HEK293 (cell line): ENCODE results near the gene KLHDC3.

ENCODE experiments used
- CTCF ChIA-PET: fragments of 350-600 bp; formaldehyde crosslinking; extraction: SDS; loops from one replicate; lab custom pipeline; 2021; ENCODE audit warnings: antibody characterized with exemption; lab: Yijun Ruan, JAX
- POLR2A ChIA-PET: fragments of 300-600 bp; formaldehyde crosslinking; extraction: SDS; loops from one replicate; lab custom pipeline; 2020; ENCODE audit warnings: antibody characterized with exemption, inconsistent platforms; lab: Yijun Ruan, JAX
- H3K27ac ChIP-seq: fragments of 200-500 bp; sonication (Bioruptor generic); 2 replicates; pipeline ENCODE4 v1.5.1; 2014; ENCODE audit warnings: low read depth, low read length, control low read depth, inconsistent platforms; ENCODE audit errors: extremely low read depth
- H3K36me3 ChIP-seq, 2 experiments: fragments of 200-500 bp in 1 of 2; sonication (Bioruptor generic) in 1 of 2; 1 replicate in 1 of 2; 2 replicates in 1 of 2; pipeline ENCODE4 v1.5.1; 2014 to 2017; ENCODE audit warnings: inconsistent platforms in 2 of 2, low read length in 2 of 2; ENCODE audit not compliant: control insufficient read depth in 2 of 2, insufficient read depth in 1 of 2
- H3K4me1 ChIP-seq: fragments of 200-500 bp; sonication (Bioruptor generic); 2 replicates; pipeline ENCODE4 v1.5.1; 2014; ENCODE audit warnings: mild to moderate bottlenecking, low read length, inconsistent platforms; ENCODE audit not compliant: control insufficient read depth, insufficient read depth
- H3K4me3 ChIP-seq: 2 replicates; pipeline ENCODE4 v1.5.1; 2011; ENCODE audit warnings: low read depth, mild to moderate bottlenecking, control low read depth, low read length, moderate library complexity
- H3K9me3 ChIP-seq: fragments of 200-500 bp; sonication (Bioruptor generic); 2 replicates; pipeline ENCODE4 v1.5.1; 2014; ENCODE audit warnings: low read depth, low read length, inconsistent platforms; ENCODE audit not compliant: control insufficient read depth, insufficient read depth
- CTCF ChIP-seq: fragments of 450-650 bp; formaldehyde crosslinking; IDR thresholded peaks from 2 replicates; pipeline ENCODE4 v1.5.1; 2016; ENCODE audit warnings: missing biosample characterization, missing genetic modification characterization
- GLI4 ChIP-seq: fragments of 450-650 bp; formaldehyde crosslinking; IDR thresholded peaks from 2 replicates; pipeline ENCODE4 v1.5.1; 2016; ENCODE audit warnings: missing biosample characterization, missing genetic modification characterization
- GLIS2 ChIP-seq: fragments of 450-650 bp; formaldehyde crosslinking; IDR thresholded peaks from 2 replicates; pipeline ENCODE4 v1.5.1; 2016; ENCODE audit warnings: missing biosample characterization, missing genetic modification characterization
- HOXC10 ChIP-seq: sonication (generic); formaldehyde crosslinking; IDR thresholded peaks from 2 replicates; pipeline ENCODE4 v1.8.1; 2023; ENCODE audit warnings: mild to moderate bottlenecking, missing genetic modification reagents
- IKZF3 ChIP-seq: fragments of 450-650 bp; IDR thresholded peaks from 2 replicates; pipeline ENCODE4 v1.5.0; 2018; ENCODE audit warnings: missing biosample characterization, mild to moderate bottlenecking, missing genetic modification characterization, moderate library complexity
- KLF1 ChIP-seq: fragments of 450-650 bp; formaldehyde crosslinking; IDR thresholded peaks from 2 replicates; pipeline ENCODE4 v1.5.1; 2016; ENCODE audit warnings: missing biosample characterization, missing genetic modification characterization
- KLF16 ChIP-seq: fragments of 450-650 bp; formaldehyde crosslinking; IDR thresholded peaks from 2 replicates; pipeline ENCODE4 v1.5.1; 2017; ENCODE audit warnings: missing biosample characterization, missing genetic modification characterization
- MEIS1 ChIP-seq: sonication (generic); formaldehyde crosslinking; IDR thresholded peaks from 2 replicates; pipeline ENCODE4 v1.8.1; 2022; ENCODE audit warnings: missing genetic modification reagents, mild to moderate bottlenecking, borderline replicate concordance
- OSR2 ChIP-seq: fragments of 450-650 bp; formaldehyde crosslinking; IDR thresholded peaks from 2 replicates; pipeline ENCODE4 v1.5.1; 2016; ENCODE audit warnings: missing biosample characterization, missing genetic modification characterization
- PRDM1 ChIP-seq: fragments of 450-650 bp; formaldehyde crosslinking; IDR thresholded peaks from 2 replicates; pipeline ENCODE4; 2016; ENCODE audit warnings: missing biosample characterization, missing genetic modification characterization
- SCRT2 ChIP-seq: fragments of 450-650 bp; formaldehyde crosslinking; IDR thresholded peaks from 2 replicates; pipeline ENCODE4 v1.5.1; 2016; ENCODE audit warnings: missing biosample characterization, missing genetic modification characterization
- SETDB1 ChIP-seq: IDR thresholded peaks from one replicate; pipeline ENCODE4 v1.6.1; 2017; ENCODE audit warnings: mild to moderate bottlenecking, low read length, moderate library complexity, mixed read lengths; ENCODE audit not compliant: insufficient read length
- TRIM28 ChIP-seq: IDR thresholded peaks from 2 replicates; pipeline ENCODE4 v1.6.1; 2011; ENCODE audit warnings: low read length, control low read depth, borderline replicate concordance
- TSHZ1 ChIP-seq: fragments of 450-650 bp; formaldehyde crosslinking; IDR thresholded peaks from 2 replicates; pipeline ENCODE4 v1.5.1; 2016; ENCODE audit warnings: missing biosample characterization, missing genetic modification characterization, borderline replicate concordance
- ZBTB17 ChIP-seq: fragments of 450-650 bp; formaldehyde crosslinking; IDR thresholded peaks from 2 replicates; pipeline ENCODE4 v1.5.1; 2016; ENCODE audit warnings: missing biosample characterization, missing genetic modification characterization
- ZFP41 ChIP-seq: fragments of 450-650 bp; formaldehyde crosslinking; IDR thresholded peaks from 2 replicates; pipeline ENCODE4 v1.5.1; 2016; ENCODE audit warnings: missing biosample characterization, missing genetic modification characterization, borderline replicate concordance
- ZNF10 ChIP-seq: fragments of 450-650 bp; formaldehyde crosslinking; IDR thresholded peaks from 2 replicates; pipeline ENCODE4 v1.5.1; 2017; ENCODE audit warnings: missing biosample characterization, missing genetic modification characterization
- ZNF155 ChIP-seq: fragments of 450-650 bp; formaldehyde crosslinking; IDR thresholded peaks from 2 replicates; pipeline ENCODE4 v1.5.1; 2016; ENCODE audit warnings: missing biosample characterization, missing genetic modification characterization
- ZNF555 ChIP-seq: fragments of 450-650 bp; formaldehyde crosslinking; conservative IDR thresholded peaks from 2 replicates; pipeline ENCODE4 v1.5.1; 2017; ENCODE audit warnings: missing biosample characterization, mild to moderate bottlenecking, missing genetic modification characterization, inconsistent platforms
- ZNF658 ChIP-seq: fragments of 450-650 bp; formaldehyde crosslinking; IDR thresholded peaks from 2 replicates; pipeline ENCODE4; 2016; ENCODE audit warnings: missing biosample characterization, missing genetic modification characterization
- ZNF747 ChIP-seq: fragments of 450-650 bp; formaldehyde crosslinking; IDR thresholded peaks from 2 replicates; pipeline ENCODE4 v1.5.1; 2016; ENCODE audit warnings: missing biosample characterization, missing genetic modification characterization
- TF ChIP-seq, protein P1 (sequence below): fragments of 450-650 bp; formaldehyde crosslinking; IDR thresholded peaks from 2 replicates; pipeline ENCODE4 v1.5.1; 2016; ENCODE audit warnings: missing biosample characterization, missing genetic modification characterization
- TF ChIP-seq, protein P2 (sequence below): fragments of 450-650 bp; formaldehyde crosslinking; IDR thresholded peaks from 2 replicates; pipeline ENCODE4 v1.5.1; 2017; ENCODE audit warnings: missing biosample characterization, missing genetic modification characterization

Gene KLHDC3

DNA sequence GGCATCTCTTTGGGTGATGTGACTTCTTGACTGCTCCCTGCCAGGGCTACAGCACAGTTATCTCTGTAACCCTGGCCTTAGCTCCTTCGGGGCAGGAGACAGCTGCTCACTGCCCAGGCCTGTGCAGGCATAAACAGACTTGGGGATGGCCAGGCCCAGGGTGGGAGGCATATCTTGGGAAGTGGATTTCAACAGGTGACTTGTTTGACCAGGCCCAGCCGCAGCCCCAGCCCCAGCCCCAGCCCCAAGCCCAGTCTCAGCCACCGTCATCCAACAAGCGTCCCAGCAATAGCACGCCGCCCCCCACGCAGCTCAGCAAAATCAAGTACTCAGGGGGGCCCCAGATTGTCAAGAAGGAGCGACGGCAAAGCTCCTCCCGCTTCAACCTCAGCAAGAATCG lies 7.8 kb upstream of the KLHDC3 start:
- Histone ChIP-seq H3K36me3 (peaks cover 46 to 58% of the 10 kb centered on the region in 2 experiments), H3K4me3 (no peak overlapping the region), H3K4me1 (no peaks in the 10 kb centered on the region), H3K9me3 (no peaks in the 10 kb centered on the region), H3K27ac (no peak overlapping the region)
- ChIA-PET CTCF (interaction anchor here (0.6 to 0.8 kb wide), 3 partner anchors 94 to 502 kb away, joined by 3 to 5 read pairs (median 4); no protein-coding TSS in a partner anchor), POLR2A (interaction anchor here (1.5 to 1.7 kb wide), 3 partner anchors 10 to 22 kb away, joined by 3 to 11 read pairs (median 10); partner anchors contain the start of gene PPP2R5D)
- TF ChIP-seq, protein P1, sequence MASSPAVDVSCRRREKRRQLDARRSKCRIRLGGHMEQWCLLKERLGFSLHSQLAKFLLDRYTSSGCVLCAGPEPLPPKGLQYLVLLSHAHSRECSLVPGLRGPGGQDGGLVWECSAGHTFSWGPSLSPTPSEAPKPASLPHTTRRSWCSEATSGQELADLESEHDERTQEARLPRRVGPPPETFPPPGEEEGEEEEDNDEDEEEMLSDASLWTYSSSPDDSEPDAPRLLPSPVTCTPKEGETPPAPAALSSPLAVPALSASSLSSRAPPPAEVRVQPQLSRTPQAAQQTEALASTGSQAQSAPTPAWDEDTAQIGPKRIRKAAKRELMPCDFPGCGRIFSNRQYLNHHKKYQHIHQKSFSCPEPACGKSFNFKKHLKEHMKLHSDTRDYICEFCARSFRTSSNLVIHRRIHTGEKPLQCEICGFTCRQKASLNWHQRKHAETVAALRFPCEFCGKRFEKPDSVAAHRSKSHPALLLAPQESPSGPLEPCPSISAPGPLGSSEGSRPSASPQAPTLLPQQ = no peak
- peak; percentile 85 for TF ChIP-seq SCRT2 (tag by site-specific recombination)

GRCh38 chr6:43007126-43007525 lies 6.9 kb upstream of the KLHDC3 start:
- Histone ChIP-seq H3K27ac (no peak overlapping the region), H3K9me3 (no peaks in the 10 kb centered on the region), H3K4me1 (0 out of 2 replicates have a peak, but pooled peaks cover under 1% of the 10 kb centered on the region), H3K4me3 (no peak overlapping the region), H3K36me3 (peaks cover 46 to 67% of the 10 kb centered on the region in 2 experiments)
- CTCF ChIA-PET = interaction anchor here (0.6 to 4.5 kb wide), 6 partner anchors 19 to 499 kb away, joined by 3 to 30 read pairs (median 4); partner anchors contain the start of gene DNPH1
- TF ChIP-seq ZNF155 (tag by site-specific recombination) (no peak), GLI4 (tag by site-specific recombination) (no peak), ZNF555 (tag by site-specific recombination) (no peak), PRDM1 (tag by site-specific recombination) (no peak), MEIS1 (no peak), TRIM28 (no peak), HOXC10 (no peak), IKZF3 (no peak)
- TF ChIP-seq, protein P2, sequence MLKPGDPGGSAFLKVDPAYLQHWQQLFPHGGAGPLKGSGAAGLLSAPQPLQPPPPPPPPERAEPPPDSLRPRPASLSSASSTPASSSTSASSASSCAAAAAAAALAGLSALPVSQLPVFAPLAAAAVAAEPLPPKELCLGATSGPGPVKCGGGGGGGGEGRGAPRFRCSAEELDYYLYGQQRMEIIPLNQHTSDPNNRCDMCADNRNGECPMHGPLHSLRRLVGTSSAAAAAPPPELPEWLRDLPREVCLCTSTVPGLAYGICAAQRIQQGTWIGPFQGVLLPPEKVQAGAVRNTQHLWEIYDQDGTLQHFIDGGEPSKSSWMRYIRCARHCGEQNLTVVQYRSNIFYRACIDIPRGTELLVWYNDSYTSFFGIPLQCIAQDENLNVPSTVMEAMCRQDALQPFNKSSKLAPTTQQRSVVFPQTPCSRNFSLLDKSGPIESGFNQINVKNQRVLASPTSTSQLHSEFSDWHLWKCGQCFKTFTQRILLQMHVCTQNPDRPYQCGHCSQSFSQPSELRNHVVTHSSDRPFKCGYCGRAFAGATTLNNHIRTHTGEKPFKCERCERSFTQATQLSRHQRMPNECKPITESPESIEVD (tag by site-specific recombination) = no peak
- POLR2A ChIA-PET = interaction anchor here (1.5 to 1.9 kb wide), 3 partner anchors 11 to 28 kb away, joined by 3 to 10 read pairs (median 6); partner anchors contain the start of genes PEX6 and PPP2R5D

GRCh38 chr6:43009124-43009523 lies 4.9 kb upstream of the KLHDC3 start:
- H3K4me3 ChIP-seq = no peak overlapping the region
- peaks cover 35 to 73% of the 10 kb centered on the region in 2 experiments for H3K36me3 ChIP-seq
- H3K27ac ChIP-seq = no peak overlapping the region
- H3K9me3 ChIP-seq = no peaks in the 10 kb centered on the region
- POLR2A ChIA-PET = interaction anchor here (0.6 to 1.5 kb wide), 5 partner anchors 21 to 50 kb away, joined by 3 to 7 read pairs (median 4); partner anchors contain the start of genes CUL7, KLC4, MRPL2 and PPP2R5D
- H3K4me1 ChIP-seq = peaks cover 6% of the 10 kb centered on the region
- CTCF ChIA-PET = interaction anchor here (1.0 to 4.5 kb wide), 5 partner anchors 11 to 134 kb away, joined by 3 to 30 read pairs (median 10); partner anchors contain the start of gene RRP36
- peak; percentile 73 for TF ChIP-seq CTCF
- no peak for TF ChIP-seq SETDB1
- no peak for TF ChIP-seq KLF16 (tag by site-specific recombination)
- TF ChIP-seq GLIS2 (tag by site-specific recombination) = no peak
- no peak for TF ChIP-seq KLF1 (tag by site-specific recombination)
- no peak for TF ChIP-seq ZNF747
- peak; percentile 39; the same call in 1 of the 2 replicates for TF ChIP-seq ZNF10 (tag by site-specific recombination)
- TF ChIP-seq ZBTB17 (tag by site-specific recombination) = peak; percentile 56; the same call in 1 of the 2 replicates
- no peak for TF ChIP-seq ZFP41 (tag by site-specific recombination)
- no peak for TF ChIP-seq ZNF658 (tag by site-specific recombination)
- no peak for TF ChIP-seq TSHZ1 (tag by site-specific recombination)
- TF ChIP-seq OSR2 (tag by site-specific recombination) = no peak
